HS-27A (cell line): Measurements from ENCODE around the gene SNX25.
"Not testable (repeated sequence)": the region's sequence is repeated elsewhere in the genome, so short reads cannot be mapped to it uniquely, and the experiment has no call there.

Experiments
- DNase-seq: peaks from one replicate; pipeline ENCODE4 v3.0.0-alpha.2; 2012; ENCODE audit warnings: low read depth, missing footprints

SNX25 gene

GRCh38 chr4:185205073-185205472, 4.3 kb upstream of the SNX25 start:
- DNase-seq = not testable (repeated sequence)

- no peak for DNase-seq
Measured at GRCh38 chr4:185205697-185206342, 3.6 kb upstream of the SNX25 start.

GRCh38 chr4:185207466-185207865, 1.9 kb upstream of the SNX25 start:
- DNase-seq = no peak

- DNase-seq = not testable (repeated sequence)
Measured at GRCh38 chr4:185209852-185210101, 379 bp downstream of the SNX25 start.

GRCh38 chr4:185210102-185210981, 944 bp downstream of the SNX25 start:
- no peak for DNase-seq

- DNase-seq = no peak
Measured at GRCh38 chr4:185211035-185211434, 1.6 kb downstream of the SNX25 start.

GRCh38 chr4:185211641-185212040, 2.2 kb downstream of the SNX25 start:
- no peak for DNase-seq

GRCh38 chr4:185212581-185212980, 3.2 kb downstream of the SNX25 start:
- no peak for DNase-seq

- no peak for DNase-seq
Measured at GRCh38 chr4:185213877-185214276, 4.5 kb downstream of the SNX25 start.

- no peak for DNase-seq
Measured at GRCh38 chr4:185215261-185215660, 5.9 kb downstream of the SNX25 start.

- no peak for DNase-seq
Measured at GRCh38 chr4:185217408-185217975, 8.1 kb downstream of the SNX25 start.

GRCh38 chr4:185218312-185218711, 8.9 kb downstream of the SNX25 start:
- no peak for DNase-seq

GRCh38 chr4:185219551-185220344, 10.3 kb downstream of the SNX25 start:
- no peak for DNase-seq

GRCh38 chr4:185221491-185221890, 12.1 kb downstream of the SNX25 start:
- no peak for DNase-seq

GRCh38 chr4:185221912-185222311, 12.5 kb downstream of the SNX25 start:
- DNase-seq = no peak

GRCh38 chr4:185222598-185222997, 13.2 kb downstream of the SNX25 start:
- no peak for DNase-seq

- DNase-seq = no peak
Measured at GRCh38 chr4:185224597-185224996, 15.2 kb downstream of the SNX25 start.

GRCh38 chr4:185225940-185226339, 16.5 kb downstream of the SNX25 start:
- DNase-seq = no peak

- no peak for DNase-seq
Measured at GRCh38 chr4:185227131-185227551, 17.7 kb downstream of the SNX25 start.

- no peak for DNase-seq
Measured at GRCh38 chr4:185227713-185228278, 18.4 kb downstream of the SNX25 start.

- DNase-seq = no peak
Measured at GRCh38 chr4:185229021-185229818, 19.8 kb downstream of the SNX25 start.
